ENCODE measurements around the gene GBX2. TPM values are rescaled to one million over a fixed set of nuclear protein-coding genes. Genes with fewer than 3 reads are reported as not detected.

Gene GBX2
- total and polyA plus RNA-seq, 2 of the 8 experiments (the other 6 are each of a cell fraction or from before 2014, with no cell fraction given): 0.38 to 0.89 TPM

DNA sequence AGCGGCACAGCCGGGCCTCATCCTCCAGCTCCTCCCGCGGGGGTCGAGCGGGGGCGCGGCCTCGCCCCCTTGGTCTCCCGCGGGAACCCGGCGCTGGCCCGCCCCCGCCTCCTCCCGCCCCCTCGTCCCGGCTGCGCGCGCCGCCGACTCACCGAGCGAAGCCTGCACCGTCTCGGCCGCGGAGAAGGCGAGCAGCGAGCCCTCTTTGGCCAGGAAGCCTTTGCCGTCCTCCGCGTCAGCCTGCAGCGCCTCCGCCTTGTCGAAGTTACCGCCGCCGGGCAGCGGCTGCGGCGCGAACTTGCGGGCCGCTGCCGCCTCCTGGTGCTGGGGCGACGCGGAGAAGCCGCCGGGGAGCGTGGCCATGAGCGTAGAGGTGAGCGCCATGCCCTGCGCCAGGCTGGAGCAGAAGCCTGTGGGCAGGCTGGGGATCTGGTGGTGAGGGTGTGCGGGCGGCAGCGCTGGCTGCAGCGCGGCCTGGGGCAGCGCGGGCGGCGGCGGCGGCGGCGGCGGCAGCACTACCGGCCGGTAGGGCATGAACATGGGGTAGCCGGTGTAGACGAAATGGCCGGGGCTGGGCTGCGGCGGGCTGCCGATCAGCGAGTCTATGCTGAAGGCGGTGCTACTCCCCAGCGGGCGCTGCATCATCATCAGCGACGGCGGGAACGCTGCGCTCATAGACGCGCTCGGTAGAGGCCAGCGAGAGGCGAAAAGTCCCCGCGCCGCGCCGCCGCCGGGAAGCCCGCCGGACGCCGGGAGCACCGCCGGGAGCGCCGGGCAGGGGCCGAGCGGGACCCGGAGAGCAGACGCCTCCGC is 683 bp downstream of the GBX2 start:
- Histone ChIP-seq H3K56ac (replicated peaks; ENCODE audit: insufficient read length, low read depth, low read length) (no peak overlapping the region), H2BK5ac (ENCODE audit: low read depth, low read length) (peak overlapping the region; percentile 24; the same call in 1 of the 2 replicates), H2BK15ac (ENCODE audit: low read length) (no peak overlapping the region), H4K5ac (ENCODE audit: insufficient read length, low read depth, low read length) (no peak overlapping the region), H3K9ac (replicated peaks in 1 of 4; ENCODE audit: extremely low read depth in 1 of 4, low read depth in 3 of 4, low read length in 3 of 4) (no peak overlapping the region), H4K91ac (replicated peaks; ENCODE audit: insufficient read length, low read length) (peak overlapping the region; percentile 57), H3K4me2 (ENCODE audit: insufficient read depth in 1 of 2, low read depth in 2 of 2, low read length in 2 of 2) (peak overlapping the region; percentile 59 to 83), H3K4me1 (replicated peaks in 1 of 4; ENCODE audit: control insufficient read depth in 3 of 4, insufficient read depth in 4 of 4, low read length in 3 of 4) (peaks cover 10 to 51% (median 35%) of the 10 kb centered on the region in 4 experiments), H3K4ac (replicated peaks; ENCODE audit: insufficient read length, low read depth, low read length) (no peak overlapping the region), H2BK120ac (replicated peaks; ENCODE audit: low read depth, low read length) (no peak overlapping the region), H2BK12ac (ENCODE audit: low read depth, low read length) (peak overlapping the region; percentile 75; the same call in 1 of the 2 replicates), H2BK20ac (ENCODE audit: low read length) (no peak overlapping the region), H2AK5ac (ENCODE audit: low read depth, low read length) (no peak overlapping the region), H3K79me1 (ENCODE audit: low read depth, low read length) (no peaks in the 10 kb centered on the region), H4K20me1 (replicated peaks in 1 of 2; ENCODE audit: control insufficient read depth in 1 of 2, insufficient read depth in 2 of 2, low read length in 2 of 2) (peaks cover 22 to 26% of the 10 kb centered on the region in 2 experiments), H3K4me3 (ENCODE audit: extremely low read depth in 1 of 4, insufficient read depth in 2 of 4, low read depth in 3 of 4, low read length in 4 of 4) (peak overlapping the region; percentile 11 to 59 (median 34)), H3K36me3 (ENCODE audit: control insufficient read depth in 2 of 4, insufficient read depth in 4 of 4, low read length in 3 of 4) (peaks cover 0 to 4% (median 0%) of the 10 kb centered on the region in 4 experiments; a peak in 2 of 8 replicates), H3K18ac (ENCODE audit: extremely low read depth, low read length) (peak overlapping the region; percentile 78; the same call in 1 of the 2 replicates), H3K14ac (ENCODE audit: insufficient read length) (no peak overlapping the region), H2AFZ (ENCODE audit: low read length) (no peak overlapping the region), H3K9me3 (ENCODE audit: insufficient read depth in 2 of 2, low read depth in 1 of 2, low read length in 1 of 2) (no peaks in the 10 kb centered on the region), H3K79me2 (ENCODE audit: control insufficient read depth in 1 of 2, insufficient read depth in 2 of 2, low read length in 2 of 2) (no peaks in the 10 kb centered on the region), H3K27me3 (replicated peaks in 1 of 4; ENCODE audit: control insufficient read depth in 3 of 4, extremely low read depth in 1 of 4, insufficient read depth in 3 of 4, low read length in 3 of 4) (peaks cover 91 to 100% (median 97%) of the 10 kb centered on the region in 4 experiments), H3K27ac (ENCODE audit: low read depth, low read length) (no peak overlapping the region), H4K8ac (ENCODE audit: extremely low read depth, insufficient read depth, low read length) (peak overlapping the region; percentile 66), H3K23me2 (ENCODE audit: low read depth, low read length) (peaks cover 27% of the 10 kb centered on the region; the same call in 1 of the 2 replicates), H3K23ac (ENCODE audit: insufficient read length) (no peak overlapping the region)
- DNase-seq (ENCODE audit: low read depth in 1 of 2, low spot score in 2 of 2) (peak in 1 of 2 experiments; percentile 73), FAIRE-seq (no peak)
- ChIA-PET POLR2A (ENCODE audit: partially characterized antibody) (interaction anchor here (1.0 to 4.9 kb wide), 3 partner anchors 7 to 10 kb away, joined by 3 to 54 read pairs (median 7); no protein-coding TSS in a partner anchor), CTCF (ENCODE audit: partially characterized antibody) (interaction anchor here (1.0 to 2.9 kb wide), 4 partner anchors 8 to 10 kb away, joined by 3 to 16 read pairs (median 15); no protein-coding TSS in a partner anchor)
- WGBS, 2 experiments (ENCODE audit: extremely low coverage in 1 of 2, insufficient coverage in 1 of 2, insufficient read length in 1 of 2, insufficient replicate concordance in 2 of 2, low coverage in 1 of 2, low lambda C conversion rate in 2 of 2, missing lambda C conversion rate in 1 of 2): 3% methylated on average over 61 of the region's 112 CpGs; no CpG with 5 or more reads in 1 of the 2 experiments
- peak; percentile 9; the same call in 1 of the 2 replicates for TF ChIP-seq GABPA (IDR thresholded peaks at IDR 0.05; ENCODE audit: borderline replicate concordance, insufficient read depth, low read length)
- TF ChIP-seq NANOG (IDR thresholded peaks at IDR 0.05; ENCODE audit: insufficient read depth, low read depth, low read length, poor library complexity, severe bottlenecking): no peak
- TF ChIP-seq EZH2 (IDR thresholded peaks at IDR 0.05; ENCODE audit: low read depth, low read length, severe bottlenecking): peak; percentile 65
- TF ChIP-seq RBBP5 (IDR thresholded peaks at IDR 0.05; ENCODE audit: borderline replicate concordance, low read depth, low read length): peak; percentile 51; the same call in 1 of the 2 replicates
- TF ChIP-seq NRF1 (IDR thresholded peaks at IDR 0.05; ENCODE audit: low read depth, low read length): no peak
- peak; percentile 77 for TF ChIP-seq SUZ12 (IDR thresholded peaks at IDR 0.05; ENCODE audit: low read length)
- no peak for TF ChIP-seq ZNF274 (IDR thresholded peaks at IDR 0.05; ENCODE audit: borderline replicate concordance, extremely low read depth, low read length)
- peak; percentile 82 for TF ChIP-seq CREB1 (IDR thresholded peaks at IDR 0.05)

Measured in H1 (cell line).